OCI-LY7 (cell line): Measurements from ENCODE around the gene RBM28. TPM values are rescaled to one million over a fixed set of nuclear protein-coding genes. Genes with fewer than 3 reads are reported as not detected.

Experiments
- BruUV-seq: library from RNA; stranded (reverse); fragments of 400-500 nt; replicated peaks from 2 replicates; lab custom pipeline; 2021; lab: Mats Ljungman, UMichigan
- CTCF ChIA-PET: fragments of 300-600 bp; sonication (Branson Sonifier 250); formaldehyde crosslinking; loops from one replicate; lab custom pipeline; 2022; ENCODE audit warnings: antibody characterized with exemption; ENCODE audit not compliant: unreplicated experiment; lab: Charles Lee
- POLR2A ChIA-PET: fragments of 300-600 bp; sonication (Branson Sonifier 250); formaldehyde crosslinking; loops from one replicate; lab custom pipeline; 2022; ENCODE audit warnings: antibody characterized with exemption; lab: Charles Lee
- DNase-seq: peaks from one replicate; pipeline ENCODE4 v3.0.0-alpha.2; 2015; ENCODE audit warnings: low spot score
- H2AFZ ChIP-seq: fragments of 200-600 bp; sonication (generic), shearing (Covaris generic); 2 replicates; pipeline ENCODE4 v1.6.1; 2014; ENCODE audit warnings: mild to moderate bottlenecking, antibody characterized with exemption, low read length, moderate library complexity
- H3K27ac ChIP-seq: fragments of 200-600 bp; sonication (generic); 2 replicates; pipeline ENCODE4 v1.5.1; 2014; ENCODE audit warnings: mixed run types, low read depth, mild to moderate bottlenecking, moderate library complexity, low read length, inconsistent platforms; ENCODE audit not compliant: poor library complexity, severe bottlenecking
- H3K36me3 ChIP-seq: fragments of 200-600 bp; sonication (generic); 2 replicates; pipeline ENCODE4 v1.6.1; 2014; ENCODE audit warnings: mild to moderate bottlenecking, antibody characterized with exemption, low read length, moderate library complexity, mixed read lengths; ENCODE audit not compliant: insufficient read depth
- H3K4me1 ChIP-seq: fragments of 200-600 bp; sonication (generic); 2 replicates; pipeline ENCODE4 v1.5.1; 2014; ENCODE audit warnings: mild to moderate bottlenecking, low read length; ENCODE audit not compliant: insufficient read depth, poor library complexity, severe bottlenecking
- H3K4me2 ChIP-seq: fragments of 200-600 bp; sonication (generic); 2 replicates; pipeline ENCODE4 v1.6.1; 2014; ENCODE audit warnings: mild to moderate bottlenecking, low read length
- H3K4me3 ChIP-seq: fragments of 200-600 bp; sonication (generic); 2 replicates; pipeline ENCODE4 v1.5.1; 2014; ENCODE audit warnings: mild to moderate bottlenecking, low read depth, low read length; ENCODE audit not compliant: poor library complexity, severe bottlenecking
- H3K79me2 ChIP-seq: fragments of 200-600 bp; sonication (generic); 2 replicates; pipeline ENCODE4 v1.6.1; 2016; ENCODE audit warnings: low read depth, mild to moderate bottlenecking, low read length, moderate library complexity, mixed read lengths; ENCODE audit not compliant: insufficient read depth
- H3K9me2 ChIP-seq: fragments of 200-600 bp; sonication (generic); 2 replicates; pipeline ENCODE4 v1.6.1; 2016; ENCODE audit warnings: mild to moderate bottlenecking, low read length, mixed read lengths; ENCODE audit not compliant: insufficient read depth
- H3K9me3 ChIP-seq: fragments of 200-600 bp; sonication (generic); 2 replicates; pipeline ENCODE4 v1.6.1; 2014; ENCODE audit warnings: mild to moderate bottlenecking, mixed run types, low read length, mixed read lengths
- H4K20me1 ChIP-seq: fragments of 200-600 bp; sonication (generic); 2 replicates; pipeline ENCODE4 v1.6.1; 2014; ENCODE audit warnings: mild to moderate bottlenecking, antibody characterized with exemption, low read length, moderate library complexity, mixed read lengths; ENCODE audit not compliant: insufficient read depth
- EZH2phosphoT487 ChIP-seq: fragments of 200-600 bp; sonication (generic); IDR thresholded peaks from 2 replicates; pipeline ENCODE4 v1.6.1; 2018; ENCODE audit warnings: low read depth, borderline replicate concordance, mild to moderate bottlenecking, mixed run types, antibody characterized with exemption, low read length, moderate library complexity, mixed read lengths
- intact Hi-C: fragments of 100-400 bp; cut with micrococcal nuclease; formaldehyde crosslinking; loops from one replicate; pipeline ENCODE4 v1.10.0; 2022; ENCODE audit not compliant: unreplicated experiment
- total RNA-seq, 2 experiments: library from RNA; depleted of rRNA in 1 of 2; stranded (reverse); fragments of >200 nt in 1 of 2; shearing (Covaris generic) in 1 of 2; gene quantifications; 2 replicates each; pipeline ENCODE4 v1.2.3, GENCODE V29; 2014 to 2022
- TF ChIP-seq, protein P1 (sequence below): fragments of 200-600 bp; sonication (generic); conservative IDR thresholded peaks from 2 replicates; pipeline ENCODE4 v1.5.1; 2014; ENCODE audit warnings: mild to moderate bottlenecking, antibody characterized with exemption, low read length, moderate library complexity, mixed read lengths

Gene RBM28
- total RNA-seq, 2 experiments from 2014 or later, result 35.6 to 70.0 TPM

DNA sequence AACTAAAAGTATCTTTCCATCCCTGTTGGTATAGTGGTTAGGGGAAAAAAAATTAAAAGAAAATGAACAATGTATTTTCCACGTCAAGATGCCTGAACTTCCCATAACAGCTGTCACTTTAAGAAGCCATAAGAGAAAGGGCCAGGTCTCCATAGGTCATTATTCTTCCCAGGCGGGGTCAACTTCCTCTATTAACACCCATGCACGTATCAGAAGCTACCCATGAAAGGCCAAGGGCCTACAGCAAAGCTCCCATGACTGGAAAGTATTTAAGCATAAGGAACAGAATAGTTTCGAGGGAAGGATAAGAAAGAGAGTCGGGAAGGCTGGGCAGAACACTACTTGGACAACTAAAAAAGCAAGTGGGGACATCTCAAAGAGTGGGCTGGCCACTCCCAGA, 40.1 kb downstream of the RBM28 start:
- H3K9me3 ChIP-seq, result no peaks in the 10 kb centered on the region
- H2AFZ ChIP-seq, result no peak overlapping the region
- H3K79me2 ChIP-seq, result no peaks in the 10 kb centered on the region
- no peaks in the 10 kb centered on the region for H3K4me1 ChIP-seq
- POLR2A ChIA-PET, result no interaction called here
- no peak overlapping the region for H3K4me3 ChIP-seq
- no peak for DNase-seq
- no peaks in the 10 kb centered on the region for H3K9me2 ChIP-seq
- BruUV-seq, result no TSS peak
- H3K27ac ChIP-seq, result no peak overlapping the region
- H4K20me1 ChIP-seq, result no peaks in the 10 kb centered on the region
- TF ChIP-seq, protein P1, sequence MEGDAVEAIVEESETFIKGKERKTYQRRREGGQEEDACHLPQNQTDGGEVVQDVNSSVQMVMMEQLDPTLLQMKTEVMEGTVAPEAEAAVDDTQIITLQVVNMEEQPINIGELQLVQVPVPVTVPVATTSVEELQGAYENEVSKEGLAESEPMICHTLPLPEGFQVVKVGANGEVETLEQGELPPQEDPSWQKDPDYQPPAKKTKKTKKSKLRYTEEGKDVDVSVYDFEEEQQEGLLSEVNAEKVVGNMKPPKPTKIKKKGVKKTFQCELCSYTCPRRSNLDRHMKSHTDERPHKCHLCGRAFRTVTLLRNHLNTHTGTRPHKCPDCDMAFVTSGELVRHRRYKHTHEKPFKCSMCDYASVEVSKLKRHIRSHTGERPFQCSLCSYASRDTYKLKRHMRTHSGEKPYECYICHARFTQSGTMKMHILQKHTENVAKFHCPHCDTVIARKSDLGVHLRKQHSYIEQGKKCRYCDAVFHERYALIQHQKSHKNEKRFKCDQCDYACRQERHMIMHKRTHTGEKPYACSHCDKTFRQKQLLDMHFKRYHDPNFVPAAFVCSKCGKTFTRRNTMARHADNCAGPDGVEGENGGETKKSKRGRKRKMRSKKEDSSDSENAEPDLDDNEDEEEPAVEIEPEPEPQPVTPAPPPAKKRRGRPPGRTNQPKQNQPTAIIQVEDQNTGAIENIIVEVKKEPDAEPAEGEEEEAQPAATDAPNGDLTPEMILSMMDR, result no peak
- TF ChIP-seq EZH2phosphoT487, result no peak
- H3K4me2 ChIP-seq, result no peak overlapping the region
- CTCF ChIA-PET, result no interaction called here
- intact Hi-C loops, result no loop called here
- H3K36me3 ChIP-seq, result peaks cover 57% of the 10 kb centered on the region

DNA sequence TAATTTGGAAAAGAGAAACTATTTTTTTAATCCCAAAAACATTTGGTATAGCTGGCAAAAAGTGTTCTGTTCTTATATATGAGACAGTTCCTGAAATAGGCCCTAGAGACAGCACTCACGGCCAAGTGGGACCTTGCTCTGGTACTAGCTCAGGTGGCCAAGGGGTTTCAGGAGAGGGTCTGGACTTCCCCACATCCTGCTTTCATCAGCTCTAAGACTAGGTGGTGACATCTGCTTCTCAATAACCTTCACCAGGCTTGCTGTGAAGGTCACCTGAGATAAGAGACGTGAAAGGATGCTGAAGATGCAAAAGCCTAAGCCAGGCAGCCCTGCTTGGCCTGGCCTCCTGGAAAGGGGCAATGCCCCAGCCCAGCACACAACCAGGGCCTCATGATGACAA, 40.6 kb downstream of the RBM28 start:
- H3K36me3 ChIP-seq, result peaks cover 52% of the 10 kb centered on the region
- H3K4me3 ChIP-seq, result no peak overlapping the region
- H3K9me2 ChIP-seq, result no peaks in the 10 kb centered on the region
- H3K4me1 ChIP-seq, result no peaks in the 10 kb centered on the region
- no peaks in the 10 kb centered on the region for H3K9me3 ChIP-seq
- no peaks in the 10 kb centered on the region for H3K79me2 ChIP-seq
- no peak for TF ChIP-seq EZH2phosphoT487
- TF ChIP-seq, protein P1, result no peak
- CTCF ChIA-PET, result no interaction called here
- DNase-seq, result no peak
- H2AFZ ChIP-seq, result no peak overlapping the region
- H4K20me1 ChIP-seq, result no peaks in the 10 kb centered on the region
- H3K4me2 ChIP-seq, result no peak overlapping the region
- intact Hi-C loops, result no loop called here
- BruUV-seq, result no TSS peak
- H3K27ac ChIP-seq, result no peak overlapping the region
- POLR2A ChIA-PET, result no interaction called here

DNA sequence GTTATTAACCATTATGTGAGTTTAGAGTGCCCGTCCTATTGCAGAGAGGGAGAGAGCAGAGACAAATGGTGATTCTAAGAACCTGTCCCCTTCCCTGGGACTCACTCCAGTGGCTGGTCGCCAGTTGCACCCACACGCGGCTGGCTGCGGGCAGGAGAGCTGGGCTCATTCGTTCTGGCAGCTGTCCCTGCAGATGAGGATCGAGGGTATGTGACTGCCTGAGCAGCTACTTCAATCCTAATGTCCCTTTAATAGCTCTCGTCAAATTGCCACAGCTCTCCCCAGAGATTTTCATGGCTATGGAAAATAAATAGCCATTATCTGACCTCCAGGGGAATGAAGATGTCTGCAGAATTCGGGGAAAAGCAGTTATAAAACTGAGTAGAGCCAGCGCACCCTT, 41.6 kb downstream of the RBM28 start:
- DNase-seq, result no peak
- no peaks in the 10 kb centered on the region for H3K79me2 ChIP-seq
- no peaks in the 10 kb centered on the region for H3K9me2 ChIP-seq
- no peaks in the 10 kb centered on the region for H3K9me3 ChIP-seq
- no peak overlapping the region for H2AFZ ChIP-seq
- intact Hi-C loops, result no loop called here
- POLR2A ChIA-PET, result interaction anchor here (0.5 to 0.9 kb wide), 3 partner anchors 11 to 919 kb away, joined by 3 read pairs; no protein-coding TSS in a partner anchor
- H4K20me1 ChIP-seq, result no peaks in the 10 kb centered on the region
- H3K27ac ChIP-seq, result no peak overlapping the region
- no peak overlapping the region for H3K4me3 ChIP-seq
- H3K4me1 ChIP-seq, result no peaks in the 10 kb centered on the region
- no TSS peak for BruUV-seq
- H3K4me2 ChIP-seq, result no peak overlapping the region
- CTCF ChIA-PET, result no interaction called here
- H3K36me3 ChIP-seq, result peaks cover 42% of the 10 kb centered on the region
- TF ChIP-seq EZH2phosphoT487, result no peak
- TF ChIP-seq, protein P1, result no peak
